ENCODE measurements around the gene ASPSCR1.

Gene ASPSCR1

GRCh38 chr17:81977211-81977808 lies at the start of gene ASPSCR1:
Gene ASPSCR1, plus strand, starts transcription at chr17:81977629. Its CDS starts 18 bp downstream, at chr17:81977647.
- TF ChIP-seq GATA3 (IDR thresholded peaks at IDR 0.05; ENCODE audit: low read depth, low read length) = no peak
- peak; percentile 32; the same call in 1 of the 2 replicates for TF ChIP-seq GATA2 (IDR thresholded peaks at IDR 0.05; ENCODE audit: low read depth, low read length)

GRCh38 chr17:81927653-81928543 lies 49.5 kb upstream of the ASPSCR1 start, which contains the start of gene MAFG:
Gene MAFG, minus strand, starts transcription at chr17:81927735. Its CDS starts 4,550 bp downstream, at chr17:81923185.
- no peak for TF ChIP-seq GATA3 (IDR thresholded peaks at IDR 0.05; ENCODE audit: low read depth, low read length)
- TF ChIP-seq GATA2 (IDR thresholded peaks at IDR 0.05; ENCODE audit: low read depth, low read length) = no peak; the same call in 1 of the 2 replicates

GRCh38 chr17:81928544-81929252 lies 48.7 kb upstream of the ASPSCR1 start:
- TF ChIP-seq GATA3 (IDR thresholded peaks at IDR 0.05; ENCODE audit: low read depth, low read length) (no peak), GATA2 (IDR thresholded peaks at IDR 0.05; ENCODE audit: low read depth, low read length) (no peak)

GRCh38 chr17:81929253-81930141 lies 47.9 kb upstream of the ASPSCR1 start:
- TF ChIP-seq GATA3 (IDR thresholded peaks at IDR 0.05; ENCODE audit: low read depth, low read length) (no peak), GATA2 (IDR thresholded peaks at IDR 0.05; ENCODE audit: low read depth, low read length) (no peak)

- TF ChIP-seq GATA2 (IDR thresholded peaks at IDR 0.05; ENCODE audit: low read depth, low read length) (no peak), GATA3 (IDR thresholded peaks at IDR 0.05; ENCODE audit: low read depth, low read length) (no peak)
Observed at GRCh38 chr17:81930142-81931125, 47.0 kb upstream of the ASPSCR1 start.

GRCh38 chr17:81931189-81931556 lies 46.3 kb upstream of the ASPSCR1 start:
- TF ChIP-seq GATA3 (IDR thresholded peaks at IDR 0.05; ENCODE audit: low read depth, low read length) = no peak
- TF ChIP-seq GATA2 (IDR thresholded peaks at IDR 0.05; ENCODE audit: low read depth, low read length) = no peak

- TF ChIP-seq GATA2 (IDR thresholded peaks at IDR 0.05; ENCODE audit: low read depth, low read length) (no peak), GATA3 (IDR thresholded peaks at IDR 0.05; ENCODE audit: low read depth, low read length) (no peak)
Observed at GRCh38 chr17:81931557-81932332, 45.7 kb upstream of the ASPSCR1 start.

- no peak for TF ChIP-seq GATA2 (IDR thresholded peaks at IDR 0.05; ENCODE audit: low read depth, low read length)
- TF ChIP-seq GATA3 (IDR thresholded peaks at IDR 0.05; ENCODE audit: low read depth, low read length) = no peak
Observed at GRCh38 chr17:81932333-81932983, 45.0 kb upstream of the ASPSCR1 start.

GRCh38 chr17:81933178-81933699 lies 44.2 kb upstream of the ASPSCR1 start:
- no peak for TF ChIP-seq GATA3 (IDR thresholded peaks at IDR 0.05; ENCODE audit: low read depth, low read length)
- no peak for TF ChIP-seq GATA2 (IDR thresholded peaks at IDR 0.05; ENCODE audit: low read depth, low read length)

- TF ChIP-seq GATA2 (IDR thresholded peaks at IDR 0.05; ENCODE audit: low read depth, low read length) = no peak
- TF ChIP-seq GATA3 (IDR thresholded peaks at IDR 0.05; ENCODE audit: low read depth, low read length) = no peak
Observed at GRCh38 chr17:81934098-81934757, 43.2 kb upstream of the ASPSCR1 start.
